GM12874 (cell line): ENCODE results near the gene KDM4C.

Experiments
- TF ChIP-seq, protein P1 (sequence below): IDR thresholded peaks from 2 replicates; pipeline ENCODE4 v1.5.1; 2011; ENCODE audit warnings: low read depth, mild to moderate bottlenecking, control low read depth, low read length, moderate library complexity; ENCODE audit not compliant: insufficient read depth

Gene KDM4C

DNA sequence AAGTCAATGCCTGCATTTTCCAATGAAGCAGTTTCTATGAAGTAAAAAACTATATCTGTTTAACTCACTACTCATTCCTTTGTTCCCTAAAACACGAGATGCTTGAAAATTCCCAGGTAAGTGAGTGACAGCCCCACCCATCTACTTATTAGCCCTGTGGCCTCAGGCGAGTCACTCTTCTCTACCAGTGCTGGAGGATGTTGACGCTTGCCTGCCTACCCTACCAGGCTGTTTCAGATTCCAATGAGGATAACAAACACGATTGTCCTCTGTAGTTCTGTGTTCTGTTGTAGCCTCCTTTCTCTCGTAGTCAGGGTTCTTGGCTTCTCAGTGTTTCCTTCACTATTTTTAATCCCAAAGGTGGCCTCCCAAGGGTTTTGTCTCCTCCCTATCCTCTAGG is 388.8 kb downstream of the KDM4C start:
- TF ChIP-seq, protein P1, sequence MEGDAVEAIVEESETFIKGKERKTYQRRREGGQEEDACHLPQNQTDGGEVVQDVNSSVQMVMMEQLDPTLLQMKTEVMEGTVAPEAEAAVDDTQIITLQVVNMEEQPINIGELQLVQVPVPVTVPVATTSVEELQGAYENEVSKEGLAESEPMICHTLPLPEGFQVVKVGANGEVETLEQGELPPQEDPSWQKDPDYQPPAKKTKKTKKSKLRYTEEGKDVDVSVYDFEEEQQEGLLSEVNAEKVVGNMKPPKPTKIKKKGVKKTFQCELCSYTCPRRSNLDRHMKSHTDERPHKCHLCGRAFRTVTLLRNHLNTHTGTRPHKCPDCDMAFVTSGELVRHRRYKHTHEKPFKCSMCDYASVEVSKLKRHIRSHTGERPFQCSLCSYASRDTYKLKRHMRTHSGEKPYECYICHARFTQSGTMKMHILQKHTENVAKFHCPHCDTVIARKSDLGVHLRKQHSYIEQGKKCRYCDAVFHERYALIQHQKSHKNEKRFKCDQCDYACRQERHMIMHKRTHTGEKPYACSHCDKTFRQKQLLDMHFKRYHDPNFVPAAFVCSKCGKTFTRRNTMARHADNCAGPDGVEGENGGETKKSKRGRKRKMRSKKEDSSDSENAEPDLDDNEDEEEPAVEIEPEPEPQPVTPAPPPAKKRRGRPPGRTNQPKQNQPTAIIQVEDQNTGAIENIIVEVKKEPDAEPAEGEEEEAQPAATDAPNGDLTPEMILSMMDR = no peak

DNA sequence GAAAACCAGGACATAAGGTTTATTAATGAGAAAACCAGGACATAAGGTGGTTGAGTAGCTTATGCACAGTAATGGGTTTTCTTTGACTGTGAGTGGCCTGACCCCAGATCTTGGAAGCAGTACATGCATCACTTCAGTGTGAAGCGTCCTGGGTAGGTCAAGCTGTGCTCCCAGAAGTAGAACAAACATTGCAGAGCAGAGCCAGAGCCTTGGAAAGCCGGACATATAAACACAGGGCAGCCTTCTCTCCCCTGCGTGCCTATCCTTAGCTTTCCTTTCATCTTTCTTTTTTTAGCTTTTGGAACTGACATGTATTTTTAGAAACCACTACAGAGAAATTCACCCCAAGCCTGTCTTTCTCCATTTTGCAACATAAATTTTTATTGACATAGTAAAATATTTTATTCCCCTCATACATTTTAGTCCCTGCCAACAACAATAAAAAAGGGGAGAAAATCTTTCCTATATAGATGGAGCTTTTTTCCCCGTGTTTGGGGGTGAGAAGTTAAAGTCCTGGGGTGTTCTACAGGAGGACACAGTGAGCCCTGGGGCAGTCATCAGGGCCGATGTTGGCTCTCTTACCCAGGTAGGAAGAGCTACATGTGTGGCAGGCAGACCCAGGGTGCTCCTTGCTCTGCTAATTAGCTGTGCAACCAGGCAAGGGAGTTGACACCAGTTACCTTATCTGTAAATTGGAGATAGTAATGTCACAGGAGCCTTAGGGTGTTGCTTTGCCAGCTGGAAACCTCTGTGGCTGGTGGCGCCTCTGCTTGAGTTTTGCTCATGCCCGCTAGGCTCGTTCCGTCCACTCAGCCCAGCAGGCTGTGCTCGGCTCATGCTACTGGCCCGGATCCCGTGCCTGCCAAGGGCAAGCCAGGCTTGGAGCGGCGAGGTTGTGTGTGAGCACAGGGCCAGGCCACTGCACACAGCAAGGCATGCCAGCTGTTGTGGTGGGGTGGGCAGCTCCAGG is 389.6 kb downstream of the KDM4C start:
- TF ChIP-seq, protein P1 = no peak

DNA sequence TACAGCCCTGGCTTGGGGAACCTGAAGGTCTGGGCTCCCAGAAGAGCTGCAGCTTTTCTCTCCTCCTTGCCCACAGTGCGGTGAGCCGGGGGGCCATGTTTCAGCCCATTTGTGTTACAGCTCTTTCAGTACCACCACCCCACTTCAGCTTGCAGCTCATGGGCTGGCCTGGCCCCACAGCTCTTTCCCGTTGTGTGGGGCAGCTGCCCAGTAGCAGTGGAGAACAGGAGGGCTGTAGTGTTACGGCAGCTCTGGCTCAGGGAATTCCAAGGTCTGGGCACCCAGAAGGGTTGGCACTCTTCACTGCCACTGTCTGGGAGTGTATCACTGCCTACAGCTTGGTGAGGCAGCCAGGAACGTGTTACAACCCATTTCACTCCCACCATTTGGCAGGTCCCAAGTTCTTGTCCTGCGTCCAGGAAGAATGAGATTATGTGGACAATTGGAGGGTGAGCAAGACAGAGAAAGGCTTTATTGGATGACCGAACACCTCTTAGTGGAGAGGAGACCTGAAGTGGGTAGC is 390.5 kb downstream of the KDM4C start:
- TF ChIP-seq, protein P1 = no peak

DNA sequence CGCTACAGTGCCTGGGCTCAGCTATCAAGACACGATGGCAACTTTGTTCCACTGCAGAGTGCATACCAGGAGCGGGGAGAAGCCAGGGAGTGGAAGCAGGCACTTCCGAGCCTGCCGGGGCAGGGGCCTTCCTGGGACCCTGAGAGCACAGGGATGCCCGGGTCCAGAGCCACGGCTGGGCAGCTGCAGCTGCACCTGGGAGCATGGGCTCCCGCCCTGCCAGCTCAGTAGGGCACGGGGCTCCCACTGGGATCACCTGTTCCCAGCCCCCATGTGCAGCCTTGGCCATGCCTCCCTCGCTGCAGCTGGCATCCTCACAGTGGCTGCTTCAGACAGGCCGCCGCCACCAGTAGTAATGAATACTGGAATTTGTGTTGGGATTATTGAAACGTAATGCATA is 391.5 kb downstream of the KDM4C start:
- TF ChIP-seq, protein P1 = no peak

DNA sequence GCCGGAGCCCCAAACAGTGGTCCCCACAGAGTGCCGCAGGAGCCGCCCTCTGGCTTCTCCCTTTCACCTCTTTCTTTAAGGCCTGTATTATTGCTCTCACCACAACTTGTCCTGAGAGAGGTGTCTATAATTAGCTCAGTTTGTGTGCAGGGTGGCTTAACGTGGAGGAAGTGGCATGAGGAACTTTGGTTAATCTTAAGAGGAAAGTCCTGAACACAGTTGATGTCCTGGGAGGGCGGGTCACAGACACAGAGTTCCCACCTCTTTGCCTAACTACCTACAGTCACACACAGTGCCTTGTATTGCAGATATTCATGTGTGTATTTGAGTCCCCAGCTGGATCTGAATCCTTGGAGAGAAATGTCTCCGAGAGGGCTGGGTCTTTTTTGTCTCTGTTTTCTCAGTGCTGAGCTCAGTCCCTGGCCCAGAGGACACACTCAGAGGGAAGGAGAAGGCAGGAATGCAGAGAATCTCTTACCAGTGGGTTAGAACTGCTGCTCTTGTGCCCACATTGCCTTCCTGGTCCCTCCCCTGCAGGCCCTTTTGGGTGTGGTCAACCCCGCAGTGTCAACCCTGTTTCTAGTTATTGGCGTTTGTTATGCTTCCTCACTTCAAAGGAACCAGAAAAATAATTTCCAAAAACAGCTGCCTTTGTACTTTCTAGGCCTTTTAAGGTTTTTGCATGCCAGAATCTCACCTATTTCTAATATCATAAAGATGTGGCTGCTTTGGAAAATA is 392.5 kb downstream of the KDM4C start:
- TF ChIP-seq, protein P1 = no peak

DNA sequence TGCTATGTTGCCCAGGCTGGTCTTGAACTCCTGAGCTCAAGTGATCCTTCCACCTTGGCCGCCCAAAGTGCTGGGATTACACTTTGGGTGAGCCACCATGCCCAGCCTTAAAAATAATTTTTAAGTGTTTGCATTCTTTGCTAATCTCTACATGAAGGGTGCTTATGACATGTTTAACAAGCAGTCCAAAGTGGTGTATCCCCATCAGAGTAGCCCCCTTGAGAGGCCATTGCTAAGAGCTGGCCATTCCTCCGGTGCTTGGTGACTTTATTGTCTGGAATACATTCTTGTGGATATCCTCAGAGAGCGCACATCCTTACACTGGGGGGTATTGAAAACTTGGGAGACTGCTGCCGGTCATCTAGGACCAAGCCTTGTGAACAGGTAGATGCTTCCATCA is 395.4 kb downstream of the KDM4C start:
- TF ChIP-seq, protein P1 = no peak

DNA sequence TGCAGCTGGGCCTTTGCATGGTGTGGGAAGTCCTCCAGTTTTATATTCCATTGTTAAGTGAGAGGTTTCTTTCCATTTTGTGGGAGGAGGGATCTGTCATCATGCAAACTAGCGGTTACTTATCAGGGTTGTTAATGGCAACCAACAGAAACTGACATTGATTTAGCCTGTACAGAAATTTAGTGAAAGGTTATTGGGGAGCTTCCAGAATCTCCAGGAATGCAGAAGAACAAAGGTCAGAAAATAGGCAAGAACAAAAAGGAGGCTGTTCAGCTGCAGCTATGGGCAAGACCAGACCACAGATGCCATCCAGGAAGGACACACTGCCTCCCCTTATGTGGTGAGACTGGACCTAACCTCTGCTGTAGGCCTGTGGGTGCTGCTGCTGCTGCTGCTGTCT is 395.8 kb downstream of the KDM4C start:
- TF ChIP-seq, protein P1 = no peak
